GM21786 (cell line): ENCODE results near the gene UVSSA.
"Not testable (repeated sequence)": the region's sequence is repeated elsewhere in the genome, so short reads cannot be mapped to it uniquely, and the experiment has no call there.

Experiments
- ATAC-seq: cut with Tn5 transposase; IDR thresholded peaks from one replicate; pipeline ENCODE4 v1.9.1; 2021; ENCODE audit not compliant: unreplicated experiment

The UVSSA gene

DNA sequence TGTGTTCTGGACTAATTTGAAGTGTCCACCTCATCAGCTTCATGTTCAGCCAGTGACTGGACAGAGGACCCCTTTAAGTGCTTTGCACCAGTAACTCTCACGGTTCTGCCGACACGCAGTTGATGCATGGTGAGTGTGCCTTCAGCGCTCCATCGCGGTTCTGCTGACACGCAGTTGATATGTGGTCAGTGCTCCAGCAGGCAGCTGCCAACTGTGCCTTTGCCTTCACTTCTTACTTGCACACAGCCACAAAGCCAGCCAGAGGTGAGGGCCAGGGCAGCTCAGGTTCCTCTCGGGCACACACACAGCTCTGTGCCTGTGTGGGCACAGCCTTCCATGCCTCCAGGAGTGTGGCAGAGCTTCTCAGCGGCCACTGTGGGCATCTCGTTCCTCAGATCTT lies 46.9 kb downstream of the UVSSA start:
- no peak for ATAC-seq

DNA sequence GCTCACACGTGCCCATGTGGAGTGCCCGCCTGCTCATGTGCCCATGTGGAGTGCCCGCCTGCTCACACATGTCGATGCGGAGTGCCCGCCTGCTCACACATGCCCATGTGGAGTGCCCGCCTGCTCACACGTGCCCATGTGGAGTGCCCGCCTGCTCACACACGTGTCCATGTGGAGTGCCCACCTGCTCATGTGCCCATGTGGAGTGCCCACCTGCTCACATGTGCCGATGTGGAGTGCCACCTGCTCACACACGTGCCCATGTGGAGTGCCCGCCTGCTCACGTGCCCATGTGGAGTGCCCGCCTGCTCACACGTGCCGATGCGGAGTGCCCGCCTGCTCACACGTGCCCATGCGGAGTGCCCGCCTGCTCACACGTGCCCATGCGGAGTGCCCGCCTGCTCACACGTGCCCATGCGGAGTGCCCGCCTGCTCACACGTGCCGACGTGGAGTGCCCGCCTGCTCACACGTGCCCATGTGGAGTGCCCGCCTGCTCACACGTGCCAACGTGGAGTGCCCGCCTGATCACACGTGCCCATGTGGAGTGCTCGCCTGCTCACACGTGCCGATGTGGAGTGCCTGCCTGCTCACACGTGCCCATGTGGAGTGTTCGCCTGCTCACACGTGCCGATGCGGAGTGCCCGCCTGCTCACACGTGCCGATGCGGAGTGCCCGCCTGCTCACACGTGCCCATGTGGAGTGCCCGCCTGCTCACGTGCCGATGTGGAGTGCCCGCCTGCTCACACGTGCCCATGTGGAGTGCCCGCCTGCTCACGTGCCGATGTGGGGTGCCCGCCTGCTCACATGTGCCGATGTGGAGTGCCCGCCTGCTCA lies 47.8 kb downstream of the UVSSA start:
- not testable (repeated sequence) for ATAC-seq

DNA sequence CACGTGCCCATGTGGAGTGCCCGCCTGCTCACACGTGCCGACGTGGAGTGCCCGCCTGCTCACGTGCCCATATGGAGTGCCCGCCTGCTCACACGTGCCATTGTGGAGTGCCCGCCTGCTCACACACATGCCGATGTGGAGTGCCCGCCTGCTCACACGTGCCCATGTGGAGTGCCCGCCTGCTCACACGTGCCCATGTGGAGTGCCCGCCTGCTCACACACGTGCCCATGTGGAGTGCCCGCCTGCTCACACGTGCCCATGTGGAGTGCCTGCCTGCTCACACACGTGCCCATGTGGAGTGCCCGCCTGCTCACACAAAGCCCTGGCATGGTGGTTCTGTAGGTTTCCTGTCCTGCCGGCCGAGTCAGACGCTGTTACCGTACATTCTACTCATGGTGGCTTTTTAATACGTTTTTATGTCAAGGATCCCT lies 48.4 kb downstream of the UVSSA start:
- not testable (repeated sequence) for ATAC-seq

DNA sequence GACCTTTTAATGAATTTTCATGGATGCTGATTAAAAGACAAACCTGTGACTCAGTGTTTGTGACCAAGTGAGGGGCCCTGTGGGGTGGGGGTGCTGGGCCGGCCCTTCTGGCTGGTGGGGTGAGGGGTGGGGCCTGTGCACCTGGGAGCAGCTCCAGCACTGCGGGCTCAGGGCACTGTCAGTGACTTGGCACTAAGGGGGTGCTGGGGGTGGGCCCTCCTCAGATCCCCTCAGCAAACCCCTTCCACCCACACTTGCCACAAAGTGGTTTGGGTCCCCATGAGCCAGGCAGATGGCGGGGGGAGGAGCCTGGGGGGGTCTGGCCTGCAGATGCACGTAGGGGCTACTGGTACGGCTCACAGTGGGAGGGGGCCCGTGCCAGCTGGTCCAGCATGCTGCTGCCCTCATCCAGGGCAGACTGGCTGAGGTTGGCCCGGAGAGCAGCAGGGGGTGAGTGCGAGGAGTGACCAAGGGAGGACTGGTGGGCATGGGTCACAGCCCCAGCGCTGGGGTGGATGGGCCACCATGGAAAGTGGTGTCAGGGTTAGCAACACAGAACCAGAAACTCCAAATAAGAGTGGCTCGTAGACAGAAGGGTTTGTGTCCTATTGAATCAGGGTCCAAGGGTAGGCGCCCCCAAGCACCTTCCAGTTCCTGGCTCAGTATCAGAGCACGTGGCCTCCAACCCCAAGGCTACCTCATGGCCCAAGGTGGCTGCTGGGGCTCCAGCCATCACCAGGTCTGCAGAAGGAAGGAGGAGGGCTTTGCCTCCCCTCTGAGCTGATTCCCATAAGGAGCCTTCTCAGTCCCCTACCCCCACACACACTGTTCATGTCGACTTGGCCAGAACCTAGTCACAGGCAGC lies 49.2 kb downstream of the UVSSA start:
- ATAC-seq, result no peak

DNA sequence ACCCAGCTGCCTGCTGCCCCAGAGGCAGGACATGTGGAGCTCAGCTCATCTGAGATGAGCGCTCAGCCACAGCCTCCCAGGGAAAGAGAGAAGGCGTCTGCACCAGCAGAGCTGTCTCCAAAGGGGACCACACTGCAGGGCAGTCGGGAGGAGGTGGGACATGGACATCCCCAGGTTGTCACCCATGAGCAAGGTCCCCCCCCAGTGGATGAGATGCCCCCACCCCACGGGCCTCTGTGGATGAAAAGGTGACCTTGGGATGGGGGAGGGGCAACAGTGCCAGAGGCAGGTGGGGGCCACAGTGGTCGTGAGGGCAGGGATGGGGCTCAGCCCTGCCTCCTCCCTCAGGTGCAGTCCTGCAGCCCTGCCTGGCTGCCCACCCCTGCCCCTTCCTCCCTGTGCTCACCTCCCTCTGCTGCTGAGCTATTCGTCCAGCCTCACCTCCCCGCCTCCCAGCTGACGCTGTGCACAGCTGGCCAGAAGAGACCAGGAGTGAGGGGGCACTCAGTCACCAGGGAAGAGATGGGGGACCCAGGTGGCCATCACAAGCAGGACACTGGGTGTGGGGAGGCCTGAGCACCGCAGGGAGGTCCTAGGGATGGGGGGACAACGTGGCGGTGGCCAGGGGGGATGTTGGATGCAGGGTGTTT lies 49.9 kb downstream of the UVSSA start:
- ATAC-seq, result no peak

DNA sequence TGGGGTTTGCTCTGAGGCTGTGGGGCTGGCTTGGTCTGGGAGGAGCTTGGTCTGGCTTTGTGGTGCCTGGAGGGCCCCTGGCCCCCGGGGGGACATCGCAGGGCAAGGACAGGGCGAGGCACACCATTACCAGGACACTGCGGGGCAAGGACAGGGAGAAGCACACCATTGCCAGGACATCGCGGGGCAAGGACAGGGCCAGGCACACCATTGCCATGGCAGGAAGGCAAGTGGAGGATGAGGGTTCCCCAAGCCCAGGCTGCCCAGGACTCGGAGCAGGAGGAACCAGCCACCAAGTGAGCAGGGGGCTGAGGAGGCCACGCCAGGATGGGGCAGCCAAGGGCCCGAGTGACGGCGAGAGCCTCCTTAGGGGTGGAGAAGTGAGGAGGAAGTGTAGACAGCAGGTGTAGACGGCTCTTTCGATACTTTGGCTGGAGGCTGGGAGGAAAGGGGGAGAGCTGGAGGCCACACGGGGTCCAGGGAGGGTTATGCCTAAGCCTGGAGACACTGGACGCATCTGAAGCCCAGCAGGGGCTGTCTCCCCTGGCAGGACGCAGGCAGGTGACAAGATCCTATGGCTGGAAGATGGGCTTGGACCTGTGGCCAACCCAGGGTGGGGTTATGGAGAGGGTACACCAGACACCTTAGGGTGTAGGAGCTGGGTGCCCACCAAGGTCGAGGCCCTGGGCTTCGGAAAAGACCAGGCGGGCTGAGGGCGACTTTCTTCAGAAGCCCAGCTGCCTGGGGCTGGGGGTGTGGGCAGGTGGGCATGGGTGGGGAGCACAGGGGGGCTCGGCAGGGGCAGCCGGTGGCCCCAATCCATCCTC lies 51.9 kb downstream of the UVSSA start:
- ATAC-seq, result no peak

DNA sequence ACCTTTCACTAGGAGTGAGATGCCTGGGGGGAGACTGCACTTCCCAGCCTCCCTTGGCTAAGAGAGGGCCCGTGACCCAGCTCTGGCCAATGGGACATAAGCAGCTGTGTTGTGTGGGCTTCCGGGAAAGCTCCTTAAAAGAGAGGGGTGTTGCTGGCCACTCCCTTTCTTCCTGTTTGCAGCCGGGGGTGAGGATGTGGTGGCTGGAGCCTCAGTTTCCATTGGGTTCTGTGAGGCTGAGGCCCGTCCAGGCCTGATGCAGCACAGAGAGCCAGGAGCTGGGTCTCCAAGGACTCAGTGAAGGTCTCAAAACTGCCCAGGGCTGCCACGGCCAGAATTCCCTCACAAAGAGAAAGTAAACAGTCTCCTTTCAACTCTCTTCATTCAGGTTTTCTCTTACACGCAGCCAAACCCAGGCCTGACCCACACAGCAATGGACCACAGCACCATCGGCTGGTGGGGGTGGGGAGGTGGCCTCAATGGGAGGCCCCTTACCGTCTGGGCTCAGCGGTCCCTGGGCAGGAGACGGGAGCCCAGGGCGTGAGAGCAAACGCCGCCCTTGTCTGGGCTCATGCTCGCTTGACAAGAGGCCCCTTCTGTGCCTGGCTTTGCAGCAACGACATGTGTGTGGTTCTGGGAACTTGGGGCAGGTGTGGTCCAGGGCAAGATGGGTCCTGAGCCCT lies 52.6 kb downstream of the UVSSA start:
- ATAC-seq, result no peak

DNA sequence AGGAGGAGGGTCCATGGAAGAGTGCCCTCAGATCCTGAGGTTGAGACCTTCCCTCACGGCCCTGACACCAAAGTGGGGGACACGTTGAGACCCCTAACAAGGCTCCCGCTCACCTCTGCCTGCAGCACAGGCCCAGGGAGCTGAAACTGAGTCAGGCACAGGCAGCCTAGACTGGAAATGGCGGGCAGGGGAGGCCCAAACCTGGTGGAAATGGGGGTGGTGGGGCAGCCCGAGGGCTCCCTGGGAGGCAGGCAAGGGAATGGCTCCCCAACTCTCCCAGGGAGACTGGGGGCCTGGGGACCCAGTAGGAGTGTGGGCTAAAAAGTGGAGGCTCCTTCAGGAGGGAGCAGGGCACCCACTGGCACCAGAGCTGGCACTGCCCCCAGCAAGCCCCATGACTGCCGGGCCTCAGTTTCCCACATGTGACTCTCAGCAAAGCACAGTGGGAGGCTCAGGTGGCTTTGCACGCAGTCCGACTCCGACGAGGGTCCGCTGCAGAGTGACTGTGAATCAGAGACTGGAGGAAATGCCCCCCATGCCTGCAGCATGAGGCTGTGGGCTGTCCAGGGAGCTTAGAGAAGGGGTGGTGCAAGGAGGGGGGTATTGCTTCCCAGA lies 53.3 kb downstream of the UVSSA start:
- no peak for ATAC-seq

DNA sequence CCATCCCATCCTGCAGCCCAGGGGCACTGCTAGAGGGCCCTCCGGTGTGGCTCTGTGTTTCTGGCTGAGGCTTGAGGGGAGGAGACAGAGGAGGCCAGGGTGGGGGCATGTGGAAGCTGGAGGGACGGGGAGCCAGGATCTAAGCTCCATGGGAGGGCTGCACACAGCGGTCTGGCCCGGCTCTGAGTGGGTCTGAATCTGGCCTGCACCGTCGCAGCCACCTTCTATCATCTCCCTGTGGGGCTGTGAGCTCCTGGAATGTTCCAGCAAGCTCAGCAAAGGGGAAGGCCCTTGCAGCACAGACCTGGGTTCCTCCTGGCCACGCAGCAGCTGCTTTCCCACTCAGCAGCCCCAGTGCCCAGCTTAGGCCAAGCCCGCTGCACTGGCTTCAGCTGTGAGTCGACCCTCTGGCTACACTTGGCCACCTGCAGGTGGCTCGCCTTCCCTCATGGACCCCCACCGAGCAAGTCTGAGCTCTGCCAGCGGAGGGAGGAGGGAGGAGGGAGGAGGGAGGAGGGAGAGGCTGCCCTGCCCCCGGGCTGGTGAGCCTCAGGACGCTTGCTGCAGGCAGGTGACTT lies 53.9 kb downstream of the UVSSA start:
- no peak for ATAC-seq

DNA sequence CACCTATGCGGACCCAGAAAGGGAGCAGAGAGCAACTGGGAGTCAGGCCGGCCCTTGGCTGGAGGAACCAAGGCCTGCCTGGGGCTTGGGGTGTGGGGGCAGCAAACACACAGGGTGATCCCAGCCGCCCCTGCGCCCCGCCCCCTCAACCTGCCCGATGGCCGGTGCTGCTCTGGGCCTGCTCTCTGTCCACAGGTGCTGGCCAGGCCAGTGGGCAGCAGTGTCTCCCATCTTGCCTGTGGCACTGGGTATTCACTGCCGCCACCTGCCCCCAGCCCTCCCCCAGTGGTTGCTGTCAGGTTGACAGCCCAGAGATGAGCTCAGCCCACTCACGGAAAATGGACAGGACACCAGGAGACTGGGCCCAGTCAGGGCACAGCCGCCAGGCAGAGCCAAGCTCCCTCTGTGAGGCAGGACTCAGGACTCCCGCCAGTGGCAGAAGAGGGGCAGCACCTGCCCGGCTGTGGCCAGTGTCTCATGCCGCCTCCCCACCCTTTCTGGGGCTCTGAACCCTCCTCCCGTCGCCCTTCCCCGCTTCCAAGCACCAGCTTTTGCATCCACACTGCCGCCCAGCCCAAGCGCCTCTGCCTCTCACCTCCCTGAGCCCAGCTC lies 54.5 kb downstream of the UVSSA start:
- ATAC-seq, result no peak

DNA sequence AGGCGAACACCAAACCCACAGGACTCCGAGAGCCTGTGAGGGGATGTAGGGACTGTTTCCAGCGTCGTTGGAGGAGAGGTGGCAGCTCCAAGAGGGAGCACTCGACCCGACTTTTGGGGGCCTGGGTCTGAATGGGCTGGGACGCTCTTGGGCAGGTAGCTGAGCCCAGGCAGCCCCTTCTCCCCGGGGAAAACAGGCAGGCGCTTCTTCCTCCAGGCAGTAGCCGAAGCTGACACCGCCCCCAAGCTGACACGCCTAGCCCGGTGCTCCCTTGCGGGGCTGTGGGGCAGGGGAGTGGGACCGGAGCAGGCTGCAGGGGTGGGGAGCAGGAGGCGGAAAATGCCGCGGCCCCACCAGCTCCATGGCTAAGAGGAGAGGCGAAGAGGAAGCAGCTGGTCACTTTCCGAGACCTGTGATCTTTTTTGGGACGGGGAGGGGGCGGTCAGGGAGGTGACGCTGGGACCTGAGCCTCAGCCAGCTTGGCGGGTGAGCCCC lies 55.1 kb downstream of the UVSSA start:
- ATAC-seq, result no peak

DNA sequence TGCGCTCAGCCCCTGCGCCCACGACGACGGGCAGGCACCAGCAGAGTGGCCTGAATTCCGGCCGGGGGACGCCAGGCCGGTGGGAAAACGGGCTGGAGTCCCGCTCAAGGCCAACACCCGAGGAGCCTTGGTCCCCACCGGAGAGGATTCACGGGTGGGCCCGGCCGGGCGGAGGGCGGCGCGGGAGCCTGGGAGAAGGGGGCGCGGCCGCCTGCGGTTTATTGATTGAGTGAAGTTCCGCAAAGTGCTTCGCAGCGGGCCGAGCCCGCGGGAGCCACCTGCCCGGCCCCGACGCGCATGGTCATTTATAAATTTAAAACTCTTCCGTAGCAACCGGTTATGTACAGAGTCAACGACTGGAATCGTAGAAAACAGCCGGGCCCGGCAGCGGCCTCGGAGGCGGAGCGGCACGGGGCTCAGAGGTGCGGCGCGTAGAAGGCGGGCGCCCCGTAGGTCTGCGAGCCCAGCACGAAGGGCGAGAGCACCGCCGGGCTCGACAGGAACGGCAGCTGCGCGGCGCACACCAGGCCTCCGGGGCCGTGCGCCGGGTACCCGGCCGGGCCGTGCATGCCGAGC lies 55.6 kb downstream of the UVSSA start:
- no peak for ATAC-seq

DNA sequence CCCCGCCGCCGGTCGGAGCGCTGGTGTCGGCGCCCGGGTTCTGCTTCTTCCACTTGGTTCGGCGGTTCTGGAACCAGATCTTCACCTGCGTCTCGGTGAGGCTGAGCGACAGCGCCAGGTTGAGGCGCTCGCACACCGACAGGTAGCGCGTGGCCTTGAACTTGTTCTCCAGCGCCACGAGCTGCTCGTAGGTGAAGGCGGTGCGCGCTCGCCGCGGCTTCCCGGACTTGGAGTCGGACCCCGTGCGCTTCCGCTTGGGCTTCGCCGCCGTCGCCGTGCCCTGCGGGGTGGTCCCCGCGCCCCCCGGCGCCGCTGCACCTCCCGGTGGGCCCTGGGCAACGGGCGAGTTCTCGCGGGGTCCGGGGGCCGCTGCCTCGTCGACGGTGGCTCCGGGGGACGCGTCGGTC lies 56.2 kb downstream of the UVSSA start:
- no peak for ATAC-seq

DNA sequence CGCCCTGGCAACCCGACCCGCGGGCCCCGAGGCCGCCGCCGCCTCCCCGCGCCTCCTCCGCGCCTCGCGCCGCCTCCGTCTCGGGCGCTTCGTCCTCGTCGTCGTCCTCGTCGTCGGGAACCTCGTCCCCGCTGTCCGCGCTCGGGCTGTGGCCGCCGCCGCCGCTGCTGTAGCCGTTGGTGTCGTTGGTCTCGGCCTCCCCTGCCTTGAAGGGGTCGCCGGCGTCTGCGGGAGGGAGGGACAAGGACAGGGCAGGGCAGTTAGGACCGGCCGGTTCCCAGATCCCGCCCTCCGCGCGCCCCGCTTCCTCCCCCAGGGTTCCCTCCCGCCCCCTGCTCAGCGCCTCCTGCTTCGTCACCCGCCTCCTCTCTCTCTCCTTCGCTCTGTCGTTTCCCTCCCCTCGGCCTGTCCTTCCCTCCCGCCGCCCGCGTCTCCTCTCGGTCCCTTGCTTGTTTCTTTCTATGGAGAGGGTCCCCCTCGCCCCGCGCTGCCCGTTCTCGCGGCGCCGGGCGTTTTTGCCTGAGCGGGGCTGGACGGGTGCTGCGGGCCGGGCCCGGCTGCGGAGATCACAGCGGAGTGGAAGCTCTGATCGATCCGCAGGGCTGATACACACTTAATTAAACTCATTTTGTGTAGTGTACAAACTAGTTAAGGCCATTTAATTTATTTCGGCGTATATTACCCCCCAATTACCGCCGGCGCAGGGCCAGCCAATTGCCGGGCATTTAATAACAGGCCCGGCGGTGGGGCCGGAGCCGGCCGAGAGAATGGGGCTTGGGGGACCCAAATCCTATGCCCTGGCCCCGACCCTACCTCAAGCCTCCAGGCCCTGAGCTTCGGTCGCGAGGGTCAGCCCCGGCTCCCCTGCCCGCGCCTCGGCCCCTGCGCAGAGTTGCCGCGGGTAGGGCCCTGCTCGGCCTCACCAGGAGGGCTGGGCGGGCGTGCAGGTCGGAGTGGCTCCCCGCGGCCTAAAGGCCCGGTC lies 56.9 kb downstream of the UVSSA start:
- no peak for ATAC-seq

DNA sequence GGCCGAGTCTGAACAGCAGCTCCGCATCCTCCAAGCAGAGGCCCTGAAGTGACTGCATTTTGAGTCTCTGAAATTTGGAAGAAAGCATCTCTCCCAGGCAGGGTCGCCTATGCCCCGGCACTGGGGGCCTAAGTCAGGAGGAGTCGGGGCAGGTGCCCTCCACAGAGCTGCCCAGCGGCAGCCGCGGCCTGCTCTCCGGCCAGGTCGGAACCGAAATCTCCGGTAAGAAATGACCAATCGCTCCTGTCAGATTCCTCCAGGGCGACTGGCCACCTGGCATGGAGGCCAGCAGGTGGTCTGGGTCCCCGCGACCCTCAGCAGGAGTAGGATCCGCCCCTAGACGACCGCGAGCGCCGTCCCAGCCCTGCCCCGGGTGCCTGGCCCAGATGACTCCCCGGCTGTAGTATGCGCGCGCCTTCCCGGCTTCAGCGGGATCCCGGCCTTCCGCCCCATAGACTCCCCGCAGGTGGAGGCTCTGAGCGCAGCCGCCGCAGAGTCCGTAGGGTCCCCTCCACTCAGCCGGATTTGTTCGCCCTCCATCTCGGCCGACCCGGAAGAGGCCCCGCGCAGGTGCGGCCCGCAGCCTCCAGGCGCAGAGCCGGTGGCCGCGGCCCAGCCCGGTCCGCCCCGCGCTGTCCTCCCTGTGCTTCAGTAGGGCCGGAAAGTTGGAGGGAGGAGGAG lies 57.7 kb downstream of the UVSSA start:
- no peak for ATAC-seq

DNA sequence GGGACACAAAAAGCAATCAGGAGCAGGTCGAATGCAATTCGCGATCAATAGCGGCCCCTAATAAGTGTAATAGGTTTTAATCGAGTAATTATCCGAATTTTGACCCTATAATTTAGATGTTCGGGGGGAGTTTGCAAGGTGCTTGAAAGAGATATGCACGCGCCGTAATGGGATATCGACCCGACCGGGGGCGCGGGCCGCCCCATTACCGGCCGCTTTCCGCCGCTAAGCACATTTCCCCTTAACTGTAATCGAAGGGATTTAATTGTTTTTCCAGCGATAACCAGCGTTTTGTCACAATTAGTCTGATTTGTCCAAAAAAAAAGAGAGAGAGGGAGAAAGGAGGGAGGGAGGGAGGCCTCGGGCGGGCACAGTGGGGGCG lies 58.2 kb downstream of the UVSSA start:
- no peak for ATAC-seq
